SK-N-SH (cell line): ENCODE data around the gene PLXNA4. TPM values are rescaled to one million over a fixed set of nuclear protein-coding genes. Genes with fewer than 3 reads are reported as not detected.

Experiments
- CTCF ChIA-PET: fragments of 300-600, 350-600 bp; formaldehyde crosslinking; extraction: SDS; loops from one replicate; lab custom pipeline; 2021; lab: Yijun Ruan, JAX
- POLR2A ChIA-PET: fragments of 350-600 bp; sonication (Branson Sonifier 250); formaldehyde crosslinking; extraction: SDS; loops from one replicate; lab custom pipeline; 2020; ENCODE audit warnings: antibody characterized with exemption, inconsistent platforms; lab: Yijun Ruan, JAX
- DNase-seq: peaks from one replicate; pipeline ENCODE4 v3.0.0; 2012
- H2AFZ ChIP-seq: fragments of 200-600 bp; sonication (generic); 2 replicates; pipeline ENCODE4 v1.8.1; 2016; ENCODE audit warnings: antibody characterized with exemption, mild to moderate bottlenecking, low read depth
- H3F3A ChIP-seq: fragments of 200-600 bp; sonication (generic); replicated peaks from 2 replicates; pipeline ENCODE3; 2016; ENCODE audit warnings: antibody characterized with exemption, mild to moderate bottlenecking; ENCODE audit not compliant: insufficient read depth
- H3K27ac ChIP-seq, 2 experiments: fragments of 200-500 bp in 1 of 2; fragments of 200-600 bp in 1 of 2; sonication (Bioruptor generic) in 1 of 2; sonication (generic), shearing (Covaris generic) in 1 of 2; 2 replicates each; pipeline versions ENCODE4 v1.5.1 to v1.6.1; 2014 to 2016; ENCODE audit warnings: low read depth in 2 of 2, inconsistent platforms in 1 of 2, low read length in 1 of 2, mild to moderate bottlenecking in 1 of 2, mixed read lengths in 1 of 2
- H3K27me3 ChIP-seq: fragments of 200-600 bp; sonication (generic), shearing (Covaris generic); 2 replicates; pipeline ENCODE4 v1.6.1; 2016; ENCODE audit warnings: mixed run types; ENCODE audit not compliant: insufficient read depth
- H3K36me3 ChIP-seq, 2 experiments: fragments of 200-500 bp in 1 of 2; fragments of 200-600 bp in 1 of 2; sonication (Bioruptor generic) in 1 of 2; sonication (generic) in 1 of 2; replicated peaks in 1 of 2; 2 replicates each; pipeline versions ENCODE3 to v1.5.1; 2014 to 2016; ENCODE audit warnings: low read length in 1 of 2, mild to moderate bottlenecking in 1 of 2; ENCODE audit not compliant: insufficient read depth in 2 of 2, control insufficient read depth in 1 of 2
- H3K4me1 ChIP-seq, 2 experiments: fragments of 200-500 bp in 1 of 2; fragments of 200-600 bp in 1 of 2; sonication (Bioruptor generic) in 1 of 2; sonication (generic), shearing (Covaris generic) in 1 of 2; 2 replicates each; pipeline versions ENCODE4 v1.5.1 to v1.6.1; 2014 to 2016; ENCODE audit warnings: low read depth in 1 of 2, low read length in 1 of 2, mixed run types in 1 of 2; ENCODE audit not compliant: insufficient read depth in 2 of 2, control insufficient read depth in 1 of 2
- H3K4me2 ChIP-seq: fragments of 200-600 bp; sonication (generic), shearing (Covaris generic); 2 replicates; pipeline ENCODE4 v1.6.1; 2017; ENCODE audit warnings: mixed run types
- H3K4me3 ChIP-seq, 2 experiments: fragments of 200-500 bp in 1 of 2; fragments of 200-600 bp in 1 of 2; sonication (Bioruptor generic) in 1 of 2; sonication (generic), shearing (Covaris generic) in 1 of 2; 2 replicates each; pipeline versions ENCODE4 v1.5.1 to v1.8.1; 2014 to 2016; ENCODE audit warnings: low read depth in 2 of 2, inconsistent platforms in 1 of 2, low read length in 1 of 2, mild to moderate bottlenecking in 1 of 2, mixed read lengths in 1 of 2, moderate library complexity in 1 of 2
- H3K79me2 ChIP-seq: fragments of 200-600 bp; sonication (generic); 2 replicates; pipeline ENCODE4 v1.8.1; 2017; ENCODE audit warnings: mild to moderate bottlenecking; ENCODE audit not compliant: insufficient read depth
- H3K9ac ChIP-seq: fragments of 200-600 bp; sonication (generic); 2 replicates; pipeline ENCODE4 v1.6.1; 2017; ENCODE audit warnings: mixed run types
- H3K9me2 ChIP-seq: fragments of 200-600 bp; sonication (generic); 2 replicates; pipeline ENCODE4 v1.6.1; 2017; ENCODE audit warnings: mixed run types
- H3K9me3 ChIP-seq: fragments of 200-600 bp; sonication (generic); 2 replicates; pipeline ENCODE4 v1.6.1; 2017; ENCODE audit warnings: mixed run types, mild to moderate bottlenecking, moderate library complexity
- H4K20me1 ChIP-seq: fragments of 200-600 bp; sonication (generic); 2 replicates; pipeline ENCODE4 v1.6.1; 2017; ENCODE audit warnings: mild to moderate bottlenecking, mixed run types; ENCODE audit not compliant: insufficient read depth
- ELF1 ChIP-seq: IDR thresholded peaks from 2 replicates; pipeline ENCODE4 v1.4.0; 2012
- EP300 ChIP-seq, 2 experiments: IDR thresholded peaks; 2 replicates each; pipeline versions ENCODE4 v1.4.0 to v1.6.1; 2012; ENCODE audit warnings: borderline replicate concordance in 1 of 2, low read depth in 1 of 2, low read length in 1 of 2
- FOSL2 ChIP-seq: IDR thresholded peaks from 2 replicates; pipeline ENCODE4 v1.4.0; 2012; ENCODE audit warnings: low read depth, mild to moderate bottlenecking, moderate library complexity, borderline replicate concordance
- FOXJ3 ChIP-seq: sonication (generic); formaldehyde crosslinking; IDR thresholded peaks from 2 replicates; pipeline ENCODE4 v1.5.1; 2020; ENCODE audit warnings: mild to moderate bottlenecking, missing genetic modification reagents
- GABPA ChIP-seq: IDR thresholded peaks from 2 replicates; pipeline ENCODE4 v1.4.0; 2012; ENCODE audit warnings: low read depth, mild to moderate bottlenecking
- RFX5 ChIP-seq: IDR thresholded peaks from 2 replicates; pipeline ENCODE4 v1.6.1; 2012; ENCODE audit warnings: mild to moderate bottlenecking, improper control_type of control experiment, low read length
- TAF1 ChIP-seq: IDR thresholded peaks from 2 replicates; pipeline ENCODE4 v1.6.1; 2012; ENCODE audit warnings: low read depth, mild to moderate bottlenecking, low read length, moderate library complexity, borderline replicate concordance
- WGBS: methylation state at CpG from one replicate; pipeline ENCODE4 v1.1.6; 2017; ENCODE audit warnings: low lambda C conversion rate; 5-methylcytosine and 5-hydroxymethylcytosine counted together
- polyA plus RNA-seq, 3 experiments: library from polyadenylated mRNA; depleted of rRNA; stranded (reverse); fragments of >200 nt; gene quantifications; 2 replicates each; pipeline ENCODE4 v1.2.3, GENCODE V29; 2012
- TF ChIP-seq, protein P1 (sequence below): fragments of 200-600 bp; sonication (generic); IDR thresholded peaks from 2 replicates; pipeline ENCODE4 v1.6.1; 2017; ENCODE audit warnings: antibody characterized with exemption, mild to moderate bottlenecking, moderate library complexity
- TF ChIP-seq, protein P2 (sequence below): IDR thresholded peaks from 2 replicates; pipeline ENCODE4; 2012
- TF ChIP-seq, protein P3 (sequence below): IDR thresholded peaks from 2 replicates; pipeline ENCODE4 v1.4.0; 2012; ENCODE audit warnings: low read depth, borderline replicate concordance
- TF ChIP-seq, protein P4 (sequence below): IDR thresholded peaks from 2 replicates; pipeline ENCODE4 v1.4.0; 2012; ENCODE audit warnings: low read depth
- TF ChIP-seq, protein P5 (sequence below): fragments of 150-350 bp; IDR thresholded peaks from 2 replicates; pipeline ENCODE4 v1.6.1; 2016; ENCODE audit warnings: mild to moderate bottlenecking, low read depth, low read length

PLXNA4 gene
- polyA plus RNA-seq, 1 of the 3 experiments (the other 2 are of a cell fraction), result 2.4 TPM

DNA sequence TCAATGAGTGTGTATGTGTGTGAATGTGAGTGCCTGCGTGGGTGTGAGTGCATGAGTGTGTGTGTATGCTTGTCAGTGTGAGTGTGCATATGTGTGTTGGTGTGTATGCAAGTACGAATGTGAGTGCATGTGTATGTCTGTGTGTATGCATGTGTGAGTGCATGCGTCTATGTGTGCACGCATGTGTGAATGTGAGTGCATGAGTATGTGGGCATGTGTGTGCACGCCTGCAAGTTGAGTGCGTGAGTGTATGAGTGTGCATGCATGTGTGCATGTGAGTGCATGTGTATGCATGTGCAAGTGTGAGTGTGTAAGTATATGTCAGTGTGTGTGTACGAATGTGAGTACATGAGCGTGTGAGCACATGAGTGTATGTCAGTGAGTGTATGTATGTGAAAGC lies 399.6 kb downstream of the PLXNA4 start (continued):
- TF ChIP-seq TAF1 (no peak), GABPA (no peak), RFX5 (no peak), FOXJ3 (CRISPR knock-in tag) (no peak)
- TF ChIP-seq, protein P1, sequence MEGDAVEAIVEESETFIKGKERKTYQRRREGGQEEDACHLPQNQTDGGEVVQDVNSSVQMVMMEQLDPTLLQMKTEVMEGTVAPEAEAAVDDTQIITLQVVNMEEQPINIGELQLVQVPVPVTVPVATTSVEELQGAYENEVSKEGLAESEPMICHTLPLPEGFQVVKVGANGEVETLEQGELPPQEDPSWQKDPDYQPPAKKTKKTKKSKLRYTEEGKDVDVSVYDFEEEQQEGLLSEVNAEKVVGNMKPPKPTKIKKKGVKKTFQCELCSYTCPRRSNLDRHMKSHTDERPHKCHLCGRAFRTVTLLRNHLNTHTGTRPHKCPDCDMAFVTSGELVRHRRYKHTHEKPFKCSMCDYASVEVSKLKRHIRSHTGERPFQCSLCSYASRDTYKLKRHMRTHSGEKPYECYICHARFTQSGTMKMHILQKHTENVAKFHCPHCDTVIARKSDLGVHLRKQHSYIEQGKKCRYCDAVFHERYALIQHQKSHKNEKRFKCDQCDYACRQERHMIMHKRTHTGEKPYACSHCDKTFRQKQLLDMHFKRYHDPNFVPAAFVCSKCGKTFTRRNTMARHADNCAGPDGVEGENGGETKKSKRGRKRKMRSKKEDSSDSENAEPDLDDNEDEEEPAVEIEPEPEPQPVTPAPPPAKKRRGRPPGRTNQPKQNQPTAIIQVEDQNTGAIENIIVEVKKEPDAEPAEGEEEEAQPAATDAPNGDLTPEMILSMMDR, result no peak

DNA sequence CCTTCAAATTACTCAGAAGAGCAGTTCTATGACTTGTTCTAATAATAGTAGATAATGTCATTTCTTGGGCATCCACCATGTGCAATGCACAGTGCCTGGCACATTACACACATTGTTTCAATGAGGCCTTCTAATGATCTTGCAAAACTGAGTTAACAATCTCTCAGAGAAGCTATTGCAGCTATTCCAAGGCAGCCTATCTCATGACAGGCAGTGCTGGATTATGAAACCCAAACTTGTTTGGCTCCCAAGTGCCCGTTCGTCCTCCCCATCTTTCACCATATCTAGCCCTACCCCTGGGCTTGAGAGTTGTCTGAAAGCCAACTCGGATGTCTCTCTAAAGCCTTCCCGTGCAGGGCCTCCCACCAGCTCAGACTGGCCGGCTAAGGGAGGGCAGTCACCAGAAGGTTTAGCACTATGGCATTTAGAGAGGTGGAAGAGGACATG lies 405.1 kb downstream of the PLXNA4 start:
- CTCF ChIA-PET, result no interaction called here
- Histone ChIP-seq H3K9ac (no peak overlapping the region), H4K20me1 (no peaks in the 10 kb centered on the region), H3K4me1 (no peaks in the 10 kb centered on the region), H3K79me2 (no peaks in the 10 kb centered on the region), H3K36me3 (peaks cover 7 to 44% of the 10 kb centered on the region in 2 experiments), H3K27me3 (no peaks in the 10 kb centered on the region), H3K4me2 (no peak overlapping the region), H3K4me3 (no peak overlapping the region), H2AFZ (no peak overlapping the region), H3K9me2 (no peaks in the 10 kb centered on the region), H3F3A (no peaks in the 10 kb centered on the region), H3K27ac (no peak overlapping the region), H3K9me3 (no peaks in the 10 kb centered on the region)
- TF ChIP-seq, protein P2, sequence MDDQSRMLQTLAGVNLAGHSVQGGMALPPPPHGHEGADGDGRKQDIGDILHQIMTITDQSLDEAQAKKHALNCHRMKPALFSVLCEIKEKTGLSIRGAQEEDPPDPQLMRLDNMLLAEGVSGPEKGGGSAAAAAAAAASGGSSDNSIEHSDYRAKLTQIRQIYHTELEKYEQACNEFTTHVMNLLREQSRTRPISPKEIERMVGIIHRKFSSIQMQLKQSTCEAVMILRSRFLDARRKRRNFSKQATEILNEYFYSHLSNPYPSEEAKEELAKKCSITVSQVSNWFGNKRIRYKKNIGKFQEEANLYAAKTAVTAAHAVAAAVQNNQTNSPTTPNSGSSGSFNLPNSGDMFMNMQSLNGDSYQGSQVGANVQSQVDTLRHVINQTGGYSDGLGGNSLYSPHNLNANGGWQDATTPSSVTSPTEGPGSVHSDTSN, result no peak
- TF ChIP-seq FOSL2, result no peak
- no peak for TF ChIP-seq TAF1
- TF ChIP-seq, protein P3, sequence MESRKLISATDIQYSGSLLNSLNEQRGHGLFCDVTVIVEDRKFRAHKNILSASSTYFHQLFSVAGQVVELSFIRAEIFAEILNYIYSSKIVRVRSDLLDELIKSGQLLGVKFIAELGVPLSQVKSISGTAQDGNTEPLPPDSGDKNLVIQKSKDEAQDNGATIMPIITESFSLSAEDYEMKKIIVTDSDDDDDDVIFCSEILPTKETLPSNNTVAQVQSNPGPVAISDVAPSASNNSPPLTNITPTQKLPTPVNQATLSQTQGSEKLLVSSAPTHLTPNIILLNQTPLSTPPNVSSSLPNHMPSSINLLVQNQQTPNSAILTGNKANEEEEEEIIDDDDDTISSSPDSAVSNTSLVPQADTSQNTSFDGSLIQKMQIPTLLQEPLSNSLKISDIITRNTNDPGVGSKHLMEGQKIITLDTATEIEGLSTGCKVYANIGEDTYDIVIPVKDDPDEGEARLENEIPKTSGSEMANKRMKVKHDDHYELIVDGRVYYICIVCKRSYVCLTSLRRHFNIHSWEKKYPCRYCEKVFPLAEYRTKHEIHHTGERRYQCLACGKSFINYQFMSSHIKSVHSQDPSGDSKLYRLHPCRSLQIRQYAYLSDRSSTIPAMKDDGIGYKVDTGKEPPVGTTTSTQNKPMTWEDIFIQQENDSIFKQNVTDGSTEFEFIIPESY, result no peak
- TF ChIP-seq, protein P4, sequence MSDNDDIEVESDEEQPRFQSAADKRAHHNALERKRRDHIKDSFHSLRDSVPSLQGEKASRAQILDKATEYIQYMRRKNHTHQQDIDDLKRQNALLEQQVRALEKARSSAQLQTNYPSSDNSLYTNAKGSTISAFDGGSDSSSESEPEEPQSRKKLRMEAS, result no peak
- TF ChIP-seq, protein P5, sequence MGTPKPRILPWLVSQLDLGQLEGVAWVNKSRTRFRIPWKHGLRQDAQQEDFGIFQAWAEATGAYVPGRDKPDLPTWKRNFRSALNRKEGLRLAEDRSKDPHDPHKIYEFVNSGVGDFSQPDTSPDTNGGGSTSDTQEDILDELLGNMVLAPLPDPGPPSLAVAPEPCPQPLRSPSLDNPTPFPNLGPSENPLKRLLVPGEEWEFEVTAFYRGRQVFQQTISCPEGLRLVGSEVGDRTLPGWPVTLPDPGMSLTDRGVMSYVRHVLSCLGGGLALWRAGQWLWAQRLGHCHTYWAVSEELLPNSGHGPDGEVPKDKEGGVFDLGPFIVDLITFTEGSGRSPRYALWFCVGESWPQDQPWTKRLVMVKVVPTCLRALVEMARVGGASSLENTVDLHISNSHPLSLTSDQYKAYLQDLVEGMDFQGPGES, result no peak
- TF ChIP-seq ELF1, result no peak
- TF ChIP-seq EP300 (IDR thresholded peaks at IDR 0.05; ENCODE audit: borderline replicate concordance in 1 of 2, low read depth in 1 of 2, low read length in 1 of 2), result no peak
- TF ChIP-seq RFX5, result no peak
- POLR2A ChIA-PET, result no interaction called here
- no peak for DNase-seq
- WGBS, result 87% methylated on average over 5 of the region's 5 CpGs
